Smooth muscle cell of the brain vasculature (primary cell): ENCODE measurements around the gene CCDC187.

ENCODE experiments used
- DNase-seq: peaks from one replicate; pipeline ENCODE4 v3.0.0-alpha.2; 2012; ENCODE audit warnings: low read depth, low spot score

Gene CCDC187

GRCh38 chr9:136297766-136298735 lies 5.8 kb downstream of the CCDC187 start:
- no peak for DNase-seq

DNA sequence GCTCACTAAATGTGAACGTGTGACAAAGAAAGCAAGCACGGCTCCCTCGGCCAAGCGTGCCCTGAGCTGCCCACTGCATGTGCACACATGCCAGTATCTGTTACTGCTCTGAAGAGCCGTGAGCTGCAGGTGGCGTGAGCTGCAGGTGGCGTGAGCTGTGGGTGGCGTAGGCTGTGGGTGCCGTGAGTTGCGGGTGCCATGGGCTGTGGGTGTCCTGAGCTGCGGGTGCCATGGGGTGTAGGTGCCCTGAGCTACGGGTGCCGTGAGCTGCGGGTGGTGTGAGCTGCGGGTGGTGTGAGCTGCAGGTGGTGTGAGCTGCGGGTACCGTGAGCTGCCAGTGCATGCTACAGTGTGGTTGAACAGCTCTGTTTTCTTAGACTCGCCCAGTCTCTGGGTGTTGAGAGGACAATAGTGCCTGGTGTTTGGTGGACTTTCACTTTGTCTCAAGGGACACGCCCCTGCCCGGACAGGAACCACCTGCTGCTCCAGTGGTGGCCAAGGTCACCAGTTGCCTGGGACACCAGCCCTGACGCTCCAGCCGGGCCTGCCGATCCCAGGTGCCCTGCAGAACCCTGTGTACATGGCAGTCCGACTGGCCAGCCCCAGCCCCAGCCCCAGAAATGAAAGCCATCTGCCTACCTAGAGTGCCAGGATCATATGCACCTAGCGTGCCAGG lies 6.7 kb downstream of the CCDC187 start:
- no peak for DNase-seq

DNA sequence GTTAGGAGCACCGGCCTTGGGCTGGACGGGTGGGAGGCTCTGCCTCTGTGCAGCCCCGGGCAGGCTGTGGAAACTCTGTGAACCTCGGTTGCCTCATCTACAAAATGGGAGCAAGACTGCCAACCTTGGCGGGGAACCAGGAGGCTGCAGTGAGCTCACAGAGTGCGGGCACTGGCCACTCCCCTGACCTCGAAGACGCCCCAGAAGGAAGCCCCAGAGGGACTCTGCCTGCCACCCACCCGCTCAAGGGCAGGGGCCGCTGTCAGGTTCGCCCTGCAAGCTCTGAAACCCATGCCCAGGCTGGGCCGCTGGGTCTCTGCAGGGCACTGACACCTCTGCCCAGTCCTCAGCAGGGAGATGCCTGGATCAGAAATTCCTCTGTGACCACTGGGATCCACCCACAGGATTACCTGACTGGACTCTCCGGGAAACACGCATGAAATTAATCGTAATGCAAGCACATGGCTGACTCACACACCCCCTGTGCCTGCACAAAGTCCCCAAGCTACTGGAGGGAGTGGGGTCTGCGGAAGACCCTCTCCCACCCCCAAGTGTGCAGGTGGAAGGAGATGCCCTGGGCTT lies 7.4 kb downstream of the CCDC187 start:
- DNase-seq: no peak

- no peak for DNase-seq
Observed at GRCh38 chr9:136295542-136296433, 8.1 kb downstream of the CCDC187 start.

GRCh38 chr9:136295055-136295454 lies 8.8 kb downstream of the CCDC187 start:
- no peak for DNase-seq

DNA sequence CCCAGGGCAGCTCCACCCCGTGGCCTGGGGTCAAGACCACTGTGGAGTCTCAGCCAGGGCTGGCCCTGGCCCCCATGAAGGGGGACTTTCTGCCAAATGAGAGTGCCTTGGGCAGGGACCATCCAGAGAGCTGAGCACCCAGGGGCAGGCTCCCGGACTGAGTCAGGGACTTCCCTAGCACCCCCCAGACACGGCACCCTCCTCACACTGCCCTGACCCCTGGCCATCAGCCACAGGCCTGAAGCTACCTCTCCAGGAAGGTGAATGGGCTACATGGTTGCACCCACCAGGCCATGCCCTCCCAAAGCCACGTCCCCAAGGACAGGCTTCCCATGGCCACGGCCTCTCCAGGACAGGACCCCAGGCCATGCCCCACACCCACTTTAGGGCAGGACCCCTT lies 9.5 kb downstream of the CCDC187 start:
- no peak for DNase-seq

GRCh38 chr9:136293476-136294077 lies 10.3 kb downstream of the CCDC187 start:
- no peak for DNase-seq

DNA sequence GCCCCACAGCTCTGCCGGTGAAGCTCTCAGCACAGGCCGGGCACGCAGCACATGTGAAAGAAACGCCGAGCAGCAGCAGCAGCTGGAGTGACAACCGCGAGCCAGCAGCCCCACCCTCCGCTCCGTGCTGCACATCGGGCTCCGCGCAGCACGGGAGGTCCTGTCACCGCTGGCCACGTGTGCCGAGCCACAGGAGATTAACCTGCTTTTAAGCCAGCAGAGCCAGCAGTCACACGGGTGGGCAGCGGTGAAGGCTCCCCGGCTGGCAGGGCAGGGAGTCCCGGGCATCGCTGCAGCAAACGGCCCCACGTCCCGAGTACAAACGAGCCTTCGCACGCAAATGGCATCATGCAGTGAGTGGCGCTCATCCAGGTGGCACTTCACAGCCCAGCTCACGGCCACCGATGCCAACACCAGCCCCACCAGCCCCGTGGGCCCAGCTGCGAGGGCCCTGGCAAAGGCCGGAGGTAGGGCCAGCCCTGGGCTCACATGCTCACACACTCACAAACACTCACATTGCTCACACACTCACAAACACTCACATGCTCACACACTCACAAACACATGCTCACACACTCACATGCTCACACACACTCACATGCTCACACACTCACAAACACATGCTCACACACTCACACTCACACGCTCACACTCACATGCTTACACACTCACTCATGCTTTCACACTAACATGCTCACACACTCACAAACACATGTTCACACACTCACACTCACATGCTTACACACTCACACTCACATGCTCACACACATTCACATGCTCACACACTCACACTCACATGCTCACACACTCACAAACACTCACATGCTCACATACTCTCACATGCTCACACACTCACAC lies 11.1 kb downstream of the CCDC187 start:
- DNase-seq: no peak

DNA sequence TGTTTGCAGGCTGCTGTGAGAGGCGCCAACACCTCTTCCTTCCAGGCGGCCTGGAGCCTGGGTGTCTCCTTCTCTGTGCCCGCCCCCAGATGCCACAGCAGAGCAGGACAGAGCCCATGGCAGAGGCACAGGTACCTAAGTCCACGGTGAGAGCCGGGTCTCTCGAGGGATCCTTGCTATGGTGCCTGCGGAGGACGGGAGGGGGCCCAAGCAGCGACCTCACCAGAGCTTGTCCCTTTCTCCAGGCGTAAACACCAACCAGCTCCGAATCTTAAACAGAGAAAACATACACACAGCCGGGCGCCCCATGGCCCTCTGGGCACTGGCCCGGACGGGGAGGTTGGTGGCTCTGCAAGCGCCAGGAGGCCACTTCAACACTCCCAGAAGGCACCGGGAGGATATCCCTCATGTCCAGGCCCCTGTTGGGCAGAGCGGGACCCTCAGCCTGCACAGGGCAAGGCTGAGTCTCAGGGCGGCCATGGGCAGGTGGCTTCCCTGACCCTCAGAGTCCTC lies 11.8 kb downstream of the CCDC187 start:
- DNase-seq: no peak

- no peak for DNase-seq
Observed at GRCh38 chr9:136291306-136292025, 12.4 kb downstream of the CCDC187 start.

GRCh38 chr9:136290508-136291000 lies 13.3 kb downstream of the CCDC187 start:
- no peak for DNase-seq

DNA sequence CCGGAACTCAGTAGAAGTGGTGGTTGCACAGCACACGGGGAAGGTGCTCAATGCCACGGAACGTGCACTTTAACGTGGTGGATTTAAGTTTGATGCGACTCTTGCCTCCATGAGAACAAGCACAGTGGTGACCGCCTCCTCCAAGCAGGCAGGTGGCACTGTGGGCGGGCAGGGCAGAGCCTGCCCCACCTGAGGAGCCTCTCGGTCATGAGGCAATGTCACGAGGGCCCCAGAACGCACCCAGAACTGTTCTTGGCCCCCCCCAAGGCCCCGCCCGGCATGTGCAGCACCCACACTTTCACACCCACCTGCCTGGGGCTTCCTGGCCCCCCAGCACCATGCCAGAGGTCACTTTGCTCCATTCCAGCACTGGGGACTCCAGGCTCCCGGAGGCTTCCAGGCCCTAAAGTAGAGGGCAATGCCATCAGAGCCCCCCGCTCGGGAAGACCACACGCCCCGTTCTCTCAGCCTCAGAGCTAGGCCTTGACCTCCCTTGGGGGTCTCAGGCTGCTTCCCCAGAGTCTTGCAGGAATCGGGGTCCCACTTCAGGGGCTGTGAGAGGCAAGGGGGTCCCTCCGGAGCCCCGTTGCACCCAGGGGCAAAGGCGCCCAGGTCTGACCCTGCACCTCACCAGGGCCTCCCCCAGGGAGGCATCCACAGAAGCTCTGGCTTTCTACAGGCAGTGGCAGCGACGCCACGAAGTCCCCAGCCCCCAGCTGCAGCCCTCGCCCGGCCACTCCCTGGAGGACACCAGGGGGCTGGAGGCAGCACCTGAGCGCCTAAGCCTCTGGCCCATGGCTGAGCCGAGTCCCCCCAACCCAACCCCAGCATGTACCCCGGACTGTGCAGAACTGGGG lies 14.0 kb downstream of the CCDC187 start:
- no peak for DNase-seq

- no peak for DNase-seq
Observed at GRCh38 chr9:136287960-136288753, 15.7 kb downstream of the CCDC187 start.

- no peak for DNase-seq
Observed at GRCh38 chr9:136286987-136287379, 16.9 kb downstream of the CCDC187 start.

DNA sequence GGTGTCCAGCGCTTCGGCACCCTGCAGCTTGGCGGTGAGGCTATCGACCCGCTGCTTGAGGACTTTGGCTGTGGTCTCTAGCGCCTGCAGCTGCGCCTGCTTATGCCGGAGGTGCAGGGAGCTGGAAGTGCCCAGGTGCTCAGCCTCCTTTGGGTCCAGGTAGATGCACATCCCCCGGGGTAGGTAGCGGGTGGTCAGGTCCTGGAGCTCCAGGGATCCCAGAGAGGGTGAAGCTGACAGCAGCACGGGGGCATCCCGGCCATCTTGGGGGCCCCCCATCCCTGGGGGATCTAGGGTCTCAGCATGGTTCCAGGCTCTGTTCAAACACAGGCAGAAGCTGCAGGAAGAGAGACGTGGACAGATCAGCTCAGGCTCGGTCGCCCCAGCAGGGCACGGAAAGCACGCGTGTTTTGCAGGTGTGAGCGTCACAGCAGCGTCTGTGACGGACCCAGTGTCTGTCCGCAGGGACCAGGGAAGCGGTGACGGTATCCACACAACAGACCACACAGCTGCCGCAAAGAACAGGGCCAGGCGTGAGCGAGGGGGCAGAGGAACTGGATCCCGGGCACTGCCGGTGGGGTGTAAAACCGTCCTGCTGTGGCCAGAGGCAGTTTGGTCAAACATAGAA lies 17.4 kb downstream of the CCDC187 start:
- DNase-seq: no peak

- DNase-seq: no peak
Observed at GRCh38 chr9:136285501-136286358, 18.2 kb downstream of the CCDC187 start.
